Astrocyte (in vitro differentiated cells and primary cell): ENCODE data around the gene OVCH2. TPM values are rescaled to one million over a fixed set of nuclear protein-coding genes. Genes with fewer than 3 reads are reported as not detected.
A peak's percentile ranks its signal among the peaks of the same experiment; 100 is the strongest.

Experiments used
- DNase-seq: peaks from one replicate; pipeline ENCODE4 v3.0.0-alpha.2; 2010; ENCODE audit warnings: low read depth
- FAIRE-seq: peaks from 2 replicates; lab custom pipeline; 2011; peaks lifted over from hg19 to GRCh38; lab: Jason Lieb, UNC
- H2AFZ ChIP-seq: 2 replicates; pipeline ENCODE4 v1.6.0; 2012; ENCODE audit warnings: low read depth, low read length, inconsistent platforms
- H3K27ac ChIP-seq: 2 replicates; pipeline ENCODE4 v1.5.1; 2011; ENCODE audit warnings: low read depth, low read length, inconsistent platforms
- H3K27me3 ChIP-seq: 2 replicates; pipeline ENCODE4 v1.6.0; 2011; ENCODE audit warnings: low read length, inconsistent platforms; ENCODE audit not compliant: insufficient read depth
- H3K36me3 ChIP-seq: 2 replicates; pipeline ENCODE4 v1.5.1; 2011; ENCODE audit warnings: low read length, inconsistent platforms; ENCODE audit not compliant: insufficient read depth
- H3K4me1 ChIP-seq: 2 replicates; pipeline ENCODE4 v1.5.1; 2011; ENCODE audit warnings: low read length, inconsistent platforms; ENCODE audit not compliant: insufficient read depth
- H3K4me2 ChIP-seq: 2 replicates; pipeline ENCODE4 v1.6.0; 2012; ENCODE audit warnings: low read length, inconsistent platforms
- H3K4me3 ChIP-seq: 2 replicates; pipeline ENCODE4 v1.5.1; 2011; ENCODE audit warnings: low read depth, mild to moderate bottlenecking, low read length, inconsistent platforms; ENCODE audit not compliant: insufficient read depth
- H3K79me2 ChIP-seq: 2 replicates; pipeline ENCODE4 v1.6.0; 2012; ENCODE audit warnings: mild to moderate bottlenecking, low read length, inconsistent platforms; ENCODE audit not compliant: insufficient read depth
- H3K9ac ChIP-seq: 2 replicates; pipeline ENCODE4 v1.6.0; 2012; ENCODE audit warnings: mild to moderate bottlenecking, low read length, inconsistent platforms
- H3K9me3 ChIP-seq: 2 replicates; pipeline ENCODE4 v1.5.1; 2012; ENCODE audit warnings: low read depth, mild to moderate bottlenecking, low read length, inconsistent platforms; ENCODE audit not compliant: insufficient read depth
- H4K20me1 ChIP-seq: 2 replicates; pipeline ENCODE4 v1.6.0; 2012; ENCODE audit warnings: low read length, inconsistent platforms; ENCODE audit not compliant: insufficient read depth
- H3K27ac Mint-ChIP-seq: one replicate; pipeline ENCODE4 v1.8.0; 2021; ENCODE audit warnings: mild to moderate bottlenecking, mixed read lengths; ENCODE audit not compliant: unreplicated experiment
- H3K27me3 Mint-ChIP-seq: one replicate; pipeline ENCODE4 v1.8.0; 2021; ENCODE audit warnings: low read depth, mixed read lengths; ENCODE audit not compliant: unreplicated experiment
- H3K36me3 Mint-ChIP-seq: one replicate; pipeline ENCODE4 v1.8.0; 2021; ENCODE audit warnings: low read depth, mixed read lengths; ENCODE audit not compliant: unreplicated experiment
- H3K4me1 Mint-ChIP-seq: one replicate; pipeline ENCODE4 v1.8.0; 2021; ENCODE audit warnings: low read depth, mixed read lengths; ENCODE audit not compliant: unreplicated experiment
- H3K4me3 Mint-ChIP-seq: one replicate; pipeline ENCODE4 v1.8.0; 2021; ENCODE audit warnings: mild to moderate bottlenecking, moderate library complexity, mixed read lengths; ENCODE audit not compliant: unreplicated experiment
- H3K9me3 Mint-ChIP-seq: one replicate; pipeline ENCODE4 v1.8.0; 2021; ENCODE audit warnings: mild to moderate bottlenecking, mixed read lengths; ENCODE audit not compliant: unreplicated experiment
- EZH2 ChIP-seq: IDR thresholded peaks from 2 replicates; pipeline ENCODE4 v1.6.1; 2012; ENCODE audit warnings: mild to moderate bottlenecking, low read length, inconsistent platforms; ENCODE audit not compliant: insufficient read depth
- total RNA-seq: library from RNA; stranded (reverse); gene quantifications from 2 replicates; pipeline ENCODE4 v1.2.1, GENCODE V29; 2021
- TF ChIP-seq, protein P1 (sequence below): IDR thresholded peaks from 2 replicates; pipeline ENCODE4 v1.5.1; 2011; ENCODE audit warnings: low read depth, mild to moderate bottlenecking, inconsistent platforms, low read length, moderate library complexity; ENCODE audit not compliant: insufficient read depth

Gene OVCH2
- total RNA-seq, 1 donor from 2014 or later: 4.5 TPM

DNA sequence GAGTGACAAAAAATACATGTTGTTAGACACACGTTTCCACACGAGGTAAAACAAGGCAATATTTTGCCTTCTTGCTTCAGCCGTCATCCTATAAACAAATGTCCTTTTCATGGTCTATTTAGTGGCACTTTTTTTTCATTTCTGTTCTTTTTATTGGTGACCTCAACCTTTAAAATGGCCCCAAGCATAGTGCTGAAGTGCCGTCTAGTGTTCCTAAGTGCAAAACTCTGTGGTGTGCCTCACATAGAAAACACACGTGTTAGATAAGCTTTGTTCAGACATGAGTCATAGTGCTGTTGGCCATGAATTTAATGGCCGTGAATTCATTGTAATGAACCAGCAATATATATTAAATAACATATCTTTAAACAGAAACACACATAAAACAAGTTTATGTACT lies 15.6 kb downstream of the OVCH2 start:
- no peaks in the 10 kb centered on the region for H3K79me2 ChIP-seq
- H3K27ac Mint-ChIP-seq: no peak overlapping the region
- no peak for DNase-seq
- H3K27ac ChIP-seq: no peak overlapping the region
- no peaks in the 10 kb centered on the region for H3K36me3 Mint-ChIP-seq
- TF ChIP-seq, protein P1, sequence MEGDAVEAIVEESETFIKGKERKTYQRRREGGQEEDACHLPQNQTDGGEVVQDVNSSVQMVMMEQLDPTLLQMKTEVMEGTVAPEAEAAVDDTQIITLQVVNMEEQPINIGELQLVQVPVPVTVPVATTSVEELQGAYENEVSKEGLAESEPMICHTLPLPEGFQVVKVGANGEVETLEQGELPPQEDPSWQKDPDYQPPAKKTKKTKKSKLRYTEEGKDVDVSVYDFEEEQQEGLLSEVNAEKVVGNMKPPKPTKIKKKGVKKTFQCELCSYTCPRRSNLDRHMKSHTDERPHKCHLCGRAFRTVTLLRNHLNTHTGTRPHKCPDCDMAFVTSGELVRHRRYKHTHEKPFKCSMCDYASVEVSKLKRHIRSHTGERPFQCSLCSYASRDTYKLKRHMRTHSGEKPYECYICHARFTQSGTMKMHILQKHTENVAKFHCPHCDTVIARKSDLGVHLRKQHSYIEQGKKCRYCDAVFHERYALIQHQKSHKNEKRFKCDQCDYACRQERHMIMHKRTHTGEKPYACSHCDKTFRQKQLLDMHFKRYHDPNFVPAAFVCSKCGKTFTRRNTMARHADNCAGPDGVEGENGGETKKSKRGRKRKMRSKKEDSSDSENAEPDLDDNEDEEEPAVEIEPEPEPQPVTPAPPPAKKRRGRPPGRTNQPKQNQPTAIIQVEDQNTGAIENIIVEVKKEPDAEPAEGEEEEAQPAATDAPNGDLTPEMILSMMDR: no peak
- no peak for TF ChIP-seq EZH2
- peaks cover 21% of the 10 kb centered on the region for H3K27me3 ChIP-seq
- peaks cover 18% of the 10 kb centered on the region for H3K27me3 Mint-ChIP-seq
- no peak for FAIRE-seq
- no peak overlapping the region for H2AFZ ChIP-seq
- no peaks in the 10 kb centered on the region for H4K20me1 ChIP-seq
- H3K9me3 Mint-ChIP-seq: no peaks in the 10 kb centered on the region
- no peaks in the 10 kb centered on the region for H3K9me3 ChIP-seq
- H3K4me3 ChIP-seq: no peak overlapping the region
- no peak overlapping the region for H3K4me2 ChIP-seq
- H3K9ac ChIP-seq: no peak overlapping the region
- no peak overlapping the region for H3K4me3 Mint-ChIP-seq
- H3K4me1 Mint-ChIP-seq: no peaks in the 10 kb centered on the region
- no peaks in the 10 kb centered on the region for H3K4me1 ChIP-seq
- H3K36me3 ChIP-seq: no peaks in the 10 kb centered on the region

DNA sequence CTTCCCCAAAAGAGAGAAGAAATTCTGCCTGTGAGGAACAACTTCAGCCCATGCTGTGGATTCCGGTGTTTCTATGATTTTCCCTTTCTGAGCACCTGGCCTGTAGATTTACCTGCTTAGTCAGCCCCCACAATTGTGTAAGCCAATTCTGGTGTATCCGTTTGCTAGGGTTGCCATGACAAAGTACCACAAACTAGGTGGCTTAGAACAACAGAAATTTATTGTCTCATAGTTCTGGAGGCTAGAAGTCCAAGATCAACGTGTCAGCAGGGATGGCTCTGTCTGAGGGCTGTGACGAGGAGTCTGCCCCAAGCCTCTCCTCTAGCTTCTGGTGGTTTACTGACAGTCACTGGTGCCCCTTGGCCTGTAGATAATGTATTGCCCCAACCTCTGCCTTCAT lies 17.0 kb downstream of the OVCH2 start:
- no peak overlapping the region for H3K27ac ChIP-seq
- Mint-ChIP-seq H3K4me1 (no peaks in the 10 kb centered on the region), H3K9me3 (no peaks in the 10 kb centered on the region), H3K36me3 (peaks cover 3% of the 10 kb centered on the region), H3K27me3 (peaks cover 21% of the 10 kb centered on the region), H3K4me3 (no peak overlapping the region), H3K27ac (no peak overlapping the region)
- no peaks in the 10 kb centered on the region for H3K9me3 ChIP-seq
- no peak overlapping the region for H3K4me2 ChIP-seq
- no peak for FAIRE-seq
- no peaks in the 10 kb centered on the region for H4K20me1 ChIP-seq
- DNase-seq: no peak
- H3K4me3 ChIP-seq: no peak overlapping the region
- TF ChIP-seq, protein P1: no peak
- TF ChIP-seq EZH2: no peak
- H3K4me1 ChIP-seq: no peaks in the 10 kb centered on the region
- no peak overlapping the region for H2AFZ ChIP-seq
- no peaks in the 10 kb centered on the region for H3K79me2 ChIP-seq
- H3K36me3 ChIP-seq: no peaks in the 10 kb centered on the region
- H3K27me3 ChIP-seq: peaks cover 28% of the 10 kb centered on the region
- H3K9ac ChIP-seq: no peak overlapping the region

DNA sequence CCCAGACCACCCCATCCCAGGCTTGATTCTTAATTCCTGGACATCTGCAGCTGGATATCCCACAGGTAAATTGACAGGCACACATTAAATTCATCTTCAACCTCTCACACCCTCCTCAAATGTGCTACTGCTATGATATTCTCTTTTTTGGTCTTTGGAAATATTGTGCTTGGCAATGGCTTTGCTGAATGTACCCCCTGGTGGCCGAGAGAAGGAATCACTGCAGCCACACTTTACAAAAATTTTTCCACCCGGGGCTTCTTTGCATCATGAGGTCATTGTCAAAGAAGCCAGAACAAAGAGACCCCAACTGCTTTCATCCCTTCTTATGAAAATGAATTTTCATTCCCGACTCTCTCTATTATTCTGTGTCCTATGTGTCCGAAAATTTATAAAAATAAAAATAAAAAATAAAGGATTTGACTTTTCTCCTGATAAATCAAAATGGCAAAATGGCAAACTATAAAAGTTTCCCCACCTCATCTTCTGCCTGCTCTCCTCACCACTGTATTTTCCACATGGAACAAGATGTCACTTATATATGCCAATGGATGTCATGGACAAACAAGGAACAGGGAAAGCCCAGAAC lies 17.9 kb downstream of the OVCH2 start:
- Histone ChIP-seq H3K27ac (no peak overlapping the region), H3K9me3 (no peaks in the 10 kb centered on the region), H3K36me3 (no peaks in the 10 kb centered on the region), H2AFZ (no peak overlapping the region), H4K20me1 (no peaks in the 10 kb centered on the region), H3K27me3 (peaks cover 26% of the 10 kb centered on the region), H3K9ac (no peak overlapping the region), H3K4me1 (no peaks in the 10 kb centered on the region), H3K79me2 (no peaks in the 10 kb centered on the region), H3K4me3 (no peak overlapping the region), H3K4me2 (no peak overlapping the region)
- peaks cover 16% of the 10 kb centered on the region for H3K27me3 Mint-ChIP-seq
- peaks cover 3% of the 10 kb centered on the region for H3K36me3 Mint-ChIP-seq
- H3K4me3 Mint-ChIP-seq: no peak overlapping the region
- TF ChIP-seq, protein P1: peak; percentile 76
- no peak for TF ChIP-seq EZH2
- FAIRE-seq (no peak), DNase-seq (no peak)
- no peaks in the 10 kb centered on the region for H3K4me1 Mint-ChIP-seq
- no peaks in the 10 kb centered on the region for H3K9me3 Mint-ChIP-seq
- no peak overlapping the region for H3K27ac Mint-ChIP-seq
